ENCODE measurements around the gene PKN2.

GRCh38 chr1:88701275-88701674 lies 17.2 kb downstream of the PKN2 start:
- TF ChIP-seq CTCF (conservative IDR thresholded peaks at IDR 0.05 in 1 of 2, IDR thresholded peaks at IDR 0.05 in 1 of 2; ENCODE audit: extremely low read depth in 1 of 2, insufficient read depth in 1 of 2, low read depth in 1 of 2, low read length in 2 of 2) = no peak
- TF ChIP-seq EZH2 (IDR thresholded peaks at IDR 0.05; ENCODE audit: borderline replicate concordance, low read length) = no peak
